IMR-90 (cell line): ENCODE measurements around the gene PCSK6. TPM values are rescaled to one million over a fixed set of nuclear protein-coding genes. Genes with fewer than 3 reads are reported as not detected.

Experiments
- ATAC-seq: fragments of 200-7000 bp; cut with Tn5 transposase; 2 replicates; pipeline ENCODE4 v1.9.1; 2020; ENCODE audit warnings: low read depth, mild to moderate bottlenecking, moderate library complexity
- BruUV-seq: library from RNA; stranded (reverse); fragments of 400-500 nt; replicated peaks from 2 replicates; lab custom pipeline; 2021; lab: Mats Ljungman, UMichigan
- CTCF ChIA-PET: fragments of 300-600 bp; formaldehyde crosslinking; extraction: SDS; loops from one replicate; lab custom pipeline; 2021; ENCODE audit warnings: antibody characterized with exemption; lab: Yijun Ruan, JAX
- POLR2A ChIA-PET: fragments of 300-600 bp; sonication (Branson Sonifier 250); formaldehyde crosslinking; loops from one replicate; lab custom pipeline; 2022; ENCODE audit warnings: antibody characterized with exemption; ENCODE audit not compliant: unreplicated experiment; lab: Charles Lee
- DNase-seq: peaks from one replicate; pipeline ENCODE4 v3.0.0; 2013
- H2AFZ ChIP-seq: replicated peaks from 2 replicates; pipeline ENCODE3; 2013; ENCODE audit warnings: low read length, mild to moderate bottlenecking; ENCODE audit not compliant: poor library complexity
- H2AK5ac ChIP-seq: 2 replicates; pipeline ENCODE4 v1.6.1; 2013; ENCODE audit warnings: low read depth, low read length, inconsistent platforms
- H2AK9ac ChIP-seq: replicated peaks from 2 replicates; pipeline ENCODE3; 2013; ENCODE audit warnings: mild to moderate bottlenecking, low read depth, low read length, moderate library complexity; ENCODE audit not compliant: poor library complexity
- H2BK120ac ChIP-seq: 2 replicates; pipeline ENCODE4 v1.6.1; 2013; ENCODE audit warnings: low read depth, low read length, inconsistent platforms
- H2BK15ac ChIP-seq: 3 replicates; pipeline ENCODE4 v1.6.1; 2013; ENCODE audit warnings: low read depth, low read length, inconsistent platforms
- H2BK20ac ChIP-seq: 2 replicates; pipeline ENCODE4 v1.6.1; 2013; ENCODE audit warnings: low read depth, mild to moderate bottlenecking, inconsistent platforms, low read length, moderate library complexity
- H2BK5ac ChIP-seq: 2 replicates; pipeline ENCODE4 v1.6.1; 2013; ENCODE audit warnings: mild to moderate bottlenecking, low read depth, low read length, inconsistent platforms; ENCODE audit not compliant: poor library complexity, severe bottlenecking
- H3K14ac ChIP-seq: replicated peaks from 2 replicates; pipeline ENCODE4 v1.6.1; 2013; ENCODE audit warnings: low read depth, low read length, inconsistent platforms
- H3K18ac ChIP-seq: 2 replicates; pipeline ENCODE4 v1.6.1; 2013; ENCODE audit warnings: low read depth, low read length, control low read depth
- H3K23ac ChIP-seq: 2 replicates; pipeline ENCODE4 v1.6.1; 2013; ENCODE audit warnings: low read depth, low read length, inconsistent platforms
- H3K27ac ChIP-seq: 2 replicates; pipeline ENCODE4 v1.5.1; 2013; ENCODE audit warnings: mild to moderate bottlenecking, control low read depth, low read length; ENCODE audit not compliant: insufficient read depth
- H3K27me3 ChIP-seq: 2 replicates; pipeline ENCODE4 v1.6.1; 2013; ENCODE audit warnings: low read length; ENCODE audit not compliant: control insufficient read depth, insufficient read depth
- H3K36me3 ChIP-seq: 2 replicates; pipeline ENCODE4 v1.6.1; 2013; ENCODE audit warnings: low read length, mixed read lengths; ENCODE audit not compliant: control insufficient read depth, insufficient read depth
- H3K4ac ChIP-seq: 2 replicates; pipeline ENCODE4 v1.6.1; 2013; ENCODE audit warnings: low read depth, low read length, inconsistent platforms
- H3K4me1 ChIP-seq: 2 replicates; pipeline ENCODE4 v1.6.1; 2013; ENCODE audit warnings: low read length, mixed read lengths; ENCODE audit not compliant: control insufficient read depth, insufficient read depth
- H3K4me2 ChIP-seq: 2 replicates; pipeline ENCODE4 v1.6.1; 2013; ENCODE audit warnings: low read depth, mild to moderate bottlenecking, control low read depth, low read length, moderate library complexity
- H3K4me3 ChIP-seq: 2 replicates; pipeline ENCODE4 v1.5.1; 2013; ENCODE audit warnings: low read depth, mild to moderate bottlenecking, control low read depth, low read length, moderate library complexity; ENCODE audit not compliant: insufficient read depth
- H3K56ac ChIP-seq: 2 replicates; pipeline ENCODE4 v1.6.1; 2013; ENCODE audit warnings: low read length, inconsistent platforms; ENCODE audit not compliant: insufficient read depth; ENCODE audit errors: extremely low read depth
- H3K79me1 ChIP-seq, 2 experiments: 2 replicates each; pipeline ENCODE4 v1.6.1; 2013; ENCODE audit warnings: low read length in 2 of 2, inconsistent platforms in 1 of 2, low read depth in 1 of 2
- H3K9ac ChIP-seq: 2 replicates; pipeline ENCODE4 v1.6.1; 2013; ENCODE audit warnings: low read depth, low read length, control low read depth
- H3K9me1 ChIP-seq: 2 replicates; pipeline ENCODE4 v1.6.1; 2013; ENCODE audit warnings: low read length, inconsistent platforms; ENCODE audit not compliant: insufficient read depth
- H3K9me3 ChIP-seq: 2 replicates; pipeline ENCODE4 v1.6.1; 2013; ENCODE audit warnings: low read length; ENCODE audit not compliant: control insufficient read depth, insufficient read depth
- H4K20me1 ChIP-seq: 2 replicates; pipeline ENCODE4 v1.6.1; 2013; ENCODE audit warnings: low read length, inconsistent platforms; ENCODE audit not compliant: insufficient read depth
- H4K5ac ChIP-seq: 2 replicates; pipeline ENCODE4 v1.6.1; 2013; ENCODE audit warnings: mild to moderate bottlenecking, low read depth, low read length, control low read depth
- H4K8ac ChIP-seq, 2 experiments: 2 replicates each; pipeline ENCODE4 v1.6.1; 2013; ENCODE audit warnings: low read depth in 2 of 2, low read length in 2 of 2, control low read depth in 1 of 2, inconsistent platforms in 1 of 2
- H4K91ac ChIP-seq: 2 replicates; pipeline ENCODE4 v1.6.1; 2013; ENCODE audit warnings: low read depth, low read length, inconsistent platforms; ENCODE audit not compliant: insufficient read depth
- FOS ChIP-seq: fragments of 150-350 bp; IDR thresholded peaks from 2 replicates; pipeline ENCODE4 v1.6.1; 2016; ENCODE audit warnings: low read depth, low read length
- WGBS, 2 experiments: methylation state at CpG; one replicate each; pipeline versions ENCODE4 v1.1.5 to v1.1.7; 2013; ENCODE audit warnings: missing lambda C conversion rate in 2 of 2; ENCODE audit not compliant: insufficient read length in 1 of 2; ENCODE audit errors: extremely low coverage in 2 of 2; 5-methylcytosine and 5-hydroxymethylcytosine counted together
- dilution Hi-C: fragments of 300-500 bp; cut with HindIII; formaldehyde crosslinking; loops from one replicate; pipeline ENCODE4 v1.14.3; 2018; ENCODE audit warnings: low sequenced_read_pairs; ENCODE audit not compliant: unreplicated experiment
- in situ Hi-C: fragments of 300-500 bp; cut with MboI; formaldehyde crosslinking; loops from 3 replicates; pipeline ENCODE4 v1.14.3; 2019; ENCODE audit warnings: low sequenced_read_pairs, inconsistent platforms, mixed read lengths
- intact Hi-C: fragments of 100-400 bp; cut with micrococcal nuclease; formaldehyde crosslinking; loops from 2 replicates; pipeline ENCODE4 v1.10.0; 2022
- polyA plus RNA-seq, 3 experiments: library from polyadenylated mRNA; depleted of rRNA; stranded (reverse); fragments of >200 nt; gene quantifications; 2 replicates each; pipeline ENCODE4 v1.2.3, GENCODE V29; 2012; ENCODE audit warnings: low replicate concordance in 1 of 3
- total RNA-seq: library from RNA; depleted of rRNA; stranded (reverse); fragments of >200 nt; gene quantifications from 2 replicates; pipeline ENCODE4 v1.2.3, GENCODE V29; 2012

The PCSK6 gene
- total and polyA plus RNA-seq, 2 of the 4 experiments (the other 2 are of a cell fraction), result not detected

GRCh38 chr15:101326026-101326315, 163.5 kb downstream of the PCSK6 start:
- TF ChIP-seq FOS, result no peak
- POLR2A ChIA-PET, result no interaction called here

More at GRCh38 chr15:101326026-101326315, 163.5 kb downstream of the PCSK6 start:
- no peak overlapping the region for H2BK5ac ChIP-seq
- no TSS peak for BruUV-seq
- no peak overlapping the region for H3K4me2 ChIP-seq
- H2BK120ac ChIP-seq, result no peak overlapping the region
- H3K18ac ChIP-seq, result no peak overlapping the region
- DNase-seq (no peak), ATAC-seq (no peak)
- H4K91ac ChIP-seq, result no peak overlapping the region
- no peak overlapping the region for H2AFZ ChIP-seq
- H3K9ac ChIP-seq, result no peak overlapping the region
- intact Hi-C loops (no loop called here), dilution Hi-C loops (no loop called here), in situ Hi-C loops (no loop called here)
- H3K27me3 ChIP-seq, result peaks cover 40% of the 10 kb centered on the region
- no peaks in the 10 kb centered on the region for H3K79me1 ChIP-seq
- no peak overlapping the region for H3K23ac ChIP-seq
- no peak overlapping the region for H2BK15ac ChIP-seq
- H3K4me1 ChIP-seq, result no peaks in the 10 kb centered on the region
- H3K4ac ChIP-seq, result no peak overlapping the region
- no peaks in the 10 kb centered on the region for H4K20me1 ChIP-seq
- H2AK9ac ChIP-seq, result no peak overlapping the region
- H3K56ac ChIP-seq, result no peak overlapping the region
- H4K8ac ChIP-seq, result no peak overlapping the region
- no peaks in the 10 kb centered on the region for H3K9me1 ChIP-seq
- H3K14ac ChIP-seq, result no peak overlapping the region
- no peak overlapping the region for H2AK5ac ChIP-seq
- H3K4me3 ChIP-seq, result no peak overlapping the region
- no peaks in the 10 kb centered on the region for H3K9me3 ChIP-seq
- H2BK20ac ChIP-seq, result no peak overlapping the region
- H3K27ac ChIP-seq, result no peak overlapping the region
- CTCF ChIA-PET, result no interaction called here
- WGBS, 2 experiments, result no CpG with 5 or more reads among the region's 8 CpGs
- no peak overlapping the region for H4K5ac ChIP-seq
- H3K36me3 ChIP-seq, result no peaks in the 10 kb centered on the region
